ENCODE results near the gene COL27A1. TPM values are rescaled to one million over a fixed set of nuclear protein-coding genes. Genes with fewer than 3 reads are reported as not detected.

COL27A1 gene
- total and polyA plus RNA-seq, 4 donors, result 10.9 to 25.6 (median 17.4) TPM

DNA sequence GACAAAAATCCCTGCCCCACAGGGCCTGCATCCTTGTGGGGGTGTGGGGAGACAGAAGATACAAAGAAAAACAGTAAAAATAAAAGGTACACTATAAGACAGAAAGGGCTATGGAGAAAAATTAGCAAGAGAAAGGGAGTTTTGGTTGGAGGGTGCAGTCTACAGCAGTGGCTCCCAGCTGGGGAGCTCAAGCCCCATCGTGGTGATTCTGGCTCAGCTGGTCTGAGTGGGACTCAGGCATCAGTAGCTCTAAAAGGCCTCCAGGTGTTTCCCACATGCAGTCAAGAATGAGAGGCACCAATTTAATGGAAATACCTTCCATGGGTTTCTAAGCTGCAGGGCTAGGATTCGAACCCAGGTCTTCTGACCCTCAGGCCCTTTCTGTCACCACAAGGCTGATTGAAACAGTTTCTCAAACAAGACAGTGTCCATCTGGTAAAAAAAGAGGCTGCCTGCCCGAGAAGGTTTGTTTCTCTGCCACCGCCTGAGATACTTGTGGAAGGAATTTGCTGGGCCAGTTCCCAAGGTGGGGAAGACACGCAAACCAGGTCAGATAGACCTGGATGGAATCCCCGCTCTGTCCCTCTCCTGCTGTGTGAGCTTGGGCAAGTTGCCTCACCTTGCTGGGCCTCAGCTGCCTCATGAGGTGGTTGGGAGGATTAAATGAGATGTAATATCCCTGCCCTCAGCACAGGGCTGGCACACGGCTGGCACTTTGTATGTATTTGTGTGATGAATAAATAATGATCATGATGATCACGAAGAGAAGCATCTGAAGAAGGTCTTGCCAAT is 43.1 kb downstream of the COL27A1 start:
- TF ChIP-seq, protein P1, sequence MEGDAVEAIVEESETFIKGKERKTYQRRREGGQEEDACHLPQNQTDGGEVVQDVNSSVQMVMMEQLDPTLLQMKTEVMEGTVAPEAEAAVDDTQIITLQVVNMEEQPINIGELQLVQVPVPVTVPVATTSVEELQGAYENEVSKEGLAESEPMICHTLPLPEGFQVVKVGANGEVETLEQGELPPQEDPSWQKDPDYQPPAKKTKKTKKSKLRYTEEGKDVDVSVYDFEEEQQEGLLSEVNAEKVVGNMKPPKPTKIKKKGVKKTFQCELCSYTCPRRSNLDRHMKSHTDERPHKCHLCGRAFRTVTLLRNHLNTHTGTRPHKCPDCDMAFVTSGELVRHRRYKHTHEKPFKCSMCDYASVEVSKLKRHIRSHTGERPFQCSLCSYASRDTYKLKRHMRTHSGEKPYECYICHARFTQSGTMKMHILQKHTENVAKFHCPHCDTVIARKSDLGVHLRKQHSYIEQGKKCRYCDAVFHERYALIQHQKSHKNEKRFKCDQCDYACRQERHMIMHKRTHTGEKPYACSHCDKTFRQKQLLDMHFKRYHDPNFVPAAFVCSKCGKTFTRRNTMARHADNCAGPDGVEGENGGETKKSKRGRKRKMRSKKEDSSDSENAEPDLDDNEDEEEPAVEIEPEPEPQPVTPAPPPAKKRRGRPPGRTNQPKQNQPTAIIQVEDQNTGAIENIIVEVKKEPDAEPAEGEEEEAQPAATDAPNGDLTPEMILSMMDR (IDR thresholded peaks at IDR 0.05; ENCODE audit: control extremely low read depth, extremely low read depth), result no peak
- Histone ChIP-seq H3K4me3 (no peak overlapping the region), H3K9ac (ENCODE audit: insufficient read depth in 1 of 2, low read length in 2 of 2) (no peak overlapping the region), H3K4me1 (ENCODE audit: control insufficient read depth in 5 of 5, insufficient read depth in 5 of 5, low read length in 5 of 5) (peaks cover 0 to 48% (median 11%) of the 10 kb centered on the region in 5 donors), H3K36me3 (ENCODE audit: control insufficient read depth in 4 of 4, insufficient read depth in 4 of 4, low read length in 4 of 4) (peaks cover 0 to 30% (median 11%) of the 10 kb centered on the region in 4 donors), H3K27me3 (ENCODE audit: control insufficient read depth in 3 of 3, insufficient read depth in 3 of 3, low read length in 2 of 3) (no peaks in the 10 kb centered on the region), H3K9me3 (ENCODE audit: control insufficient read depth in 4 of 4, insufficient read depth in 3 of 4, low read length in 3 of 4) (no peaks in the 10 kb centered on the region), H3K27ac (ENCODE audit: low read depth in 1 of 2, low read length in 1 of 2) (no peak overlapping the region)
- DNase-seq (no peak), ATAC-seq (ENCODE audit: insufficient read depth, low FRiP score) (no peak)
- WGBS, 2 donors, result 85 to 88% methylated on average over 8 of the region's 8 CpGs

- no peak for DNase-seq
- TF ChIP-seq, protein P1 (IDR thresholded peaks at IDR 0.05; ENCODE audit: control extremely low read depth, extremely low read depth), result no peak
- 88 to 89% methylated on average over 17 of the region's 17 CpGs for WGBS, 2 donors
- H3K36me3 ChIP-seq (ENCODE audit: control insufficient read depth in 4 of 4, insufficient read depth in 4 of 4, low read length in 4 of 4), result peaks cover 0 to 17% (median 7%) of the 10 kb centered on the region in 4 donors
- H3K4me3 ChIP-seq, result no peak overlapping the region
- no peaks in the 10 kb centered on the region for H3K27me3 ChIP-seq (ENCODE audit: control insufficient read depth in 3 of 3, insufficient read depth in 3 of 3, low read length in 2 of 3)
- no peaks in the 10 kb centered on the region for H3K9me3 ChIP-seq (ENCODE audit: control insufficient read depth in 4 of 4, insufficient read depth in 3 of 4, low read length in 3 of 4)
- ATAC-seq (ENCODE audit: insufficient read depth, low FRiP score), result no peak
- no peak overlapping the region for H3K27ac ChIP-seq (ENCODE audit: low read depth in 1 of 2, low read length in 1 of 2)
- H3K4me1 ChIP-seq (ENCODE audit: control insufficient read depth in 5 of 5, insufficient read depth in 5 of 5, low read length in 5 of 5), result peaks cover 0 to 43% (median 21%) of the 10 kb centered on the region in 5 donors
- no peak overlapping the region for H3K9ac ChIP-seq (ENCODE audit: insufficient read depth in 1 of 2, low read length in 2 of 2)
Measured at GRCh38 chr9:114200721-114201300, 45.5 kb downstream of the COL27A1 start.

DNA sequence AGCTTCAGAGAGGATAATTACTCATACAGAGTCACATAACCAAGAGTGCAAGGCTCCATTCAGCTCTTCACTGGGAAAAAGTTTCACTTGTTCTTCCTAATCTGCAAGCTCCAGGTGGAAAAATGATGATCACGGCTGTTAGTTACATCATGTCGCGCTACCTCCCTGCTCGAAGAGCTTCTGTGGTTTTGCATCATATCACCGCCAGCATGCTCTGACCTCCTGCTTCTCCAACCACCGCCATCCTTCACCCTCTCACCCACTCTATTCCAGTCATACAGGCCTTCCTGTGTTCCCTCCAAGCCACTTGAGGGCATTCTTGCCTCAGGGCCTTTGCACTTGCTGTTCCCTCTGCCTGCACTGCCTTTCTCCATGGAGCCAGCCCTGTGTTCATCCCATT is 47.1 kb downstream of the COL27A1 start:
- no peak overlapping the region for H3K4me3 ChIP-seq
- no peaks in the 10 kb centered on the region for H3K27me3 ChIP-seq (ENCODE audit: control insufficient read depth in 3 of 3, insufficient read depth in 3 of 3, low read length in 2 of 3)
- H3K4me1 ChIP-seq (ENCODE audit: control insufficient read depth in 5 of 5, insufficient read depth in 5 of 5, low read length in 5 of 5), result peaks cover 4 to 42% (median 13%) of the 10 kb centered on the region in 5 donors
- ATAC-seq (ENCODE audit: insufficient read depth, low FRiP score) (no peak), DNase-seq (no peak)
- no peak overlapping the region for H3K9ac ChIP-seq (ENCODE audit: insufficient read depth in 1 of 2, low read length in 2 of 2)
- no peaks in the 10 kb centered on the region for H3K9me3 ChIP-seq (ENCODE audit: control insufficient read depth in 4 of 4, insufficient read depth in 3 of 4, low read length in 3 of 4)
- TF ChIP-seq, protein P1 (IDR thresholded peaks at IDR 0.05; ENCODE audit: control extremely low read depth, extremely low read depth), result no peak
- 60 to 77% methylated on average over 6 of the region's 6 CpGs for WGBS, 2 donors
- H3K27ac ChIP-seq (ENCODE audit: low read depth in 1 of 2, low read length in 1 of 2), result no peak overlapping the region
- peaks cover 0 to 12% (median 5%) of the 10 kb centered on the region in 4 donors for H3K36me3 ChIP-seq (ENCODE audit: control insufficient read depth in 4 of 4, insufficient read depth in 4 of 4, low read length in 4 of 4)

Data from lung (tissue), 12 donors.